Hepatocyte (in vitro differentiated cells): Measurements from ENCODE around the gene PAEP.

Experiments
- CTCF ChIP-seq: fragments of 200-600 bp; sonication (generic); IDR thresholded peaks from 2 replicates; pipeline ENCODE4 v1.5.1; 2016; ENCODE audit warnings: antibody characterized with exemption, mild to moderate bottlenecking; ENCODE audit not compliant: poor library complexity
- EZH2 ChIP-seq: fragments of 200-600 bp; sonication (generic); IDR thresholded peaks from 2 replicates; pipeline ENCODE4 v1.6.1; 2016; ENCODE audit warnings: antibody characterized with exemption, mild to moderate bottlenecking, borderline replicate concordance

- TF ChIP-seq CTCF (no peak), EZH2 (no peak)
Observed at GRCh38 chr9:135612981-135613910, 51.7 kb downstream of the PAEP start.
